Spinal cord (tissue), 10 donors: ENCODE data around the gene MGMT. TPM values are rescaled to one million over a fixed set of nuclear protein-coding genes. Genes with fewer than 3 reads are reported as not detected.

Experiments used
- DNase-seq, 6 donors: peaks; one replicate each; pipeline versions ENCODE4 v3.0.0 to v3.0.0-alpha.2; 2013 to 2015; ENCODE audit warnings: low spot score in 6 of 6, low read depth in 4 of 6
- H3K27ac ChIP-seq: one replicate; pipeline ENCODE4 v1.5.1; 2013; ENCODE audit warnings: low read depth, low read length, control low read depth
- H3K27me3 ChIP-seq: one replicate; pipeline ENCODE4 v1.6.1; 2013; ENCODE audit warnings: low read length; ENCODE audit not compliant: control insufficient read depth, insufficient read depth
- H3K36me3 ChIP-seq: one replicate; pipeline ENCODE4 v1.6.1; 2013; ENCODE audit warnings: low read length; ENCODE audit not compliant: control insufficient read depth, insufficient read depth
- H3K4me1 ChIP-seq: one replicate; pipeline ENCODE4 v1.6.1; 2013; ENCODE audit warnings: low read length; ENCODE audit not compliant: control insufficient read depth, insufficient read depth
- H3K4me3 ChIP-seq: one replicate; pipeline ENCODE4 v1.5.1; 2013; ENCODE audit warnings: low read depth, low read length, control low read depth
- H3K9me3 ChIP-seq: one replicate; pipeline ENCODE4 v1.6.1; 2013; ENCODE audit warnings: low read length; ENCODE audit not compliant: control insufficient read depth, insufficient read depth
- WGBS: methylation state at CpG from one replicate; pipeline ENCODE4 v1.1.5; 2013; ENCODE audit warnings: missing lambda C conversion rate; ENCODE audit not compliant: insufficient coverage; 5-methylcytosine and 5-hydroxymethylcytosine counted together
- polyA plus RNA-seq, 2 donors: library from polyadenylated mRNA; unstranded; fragments of 120-200 nt; gene quantifications; one replicate each; pipeline ENCODE4 v1.2.1, GENCODE V29; 2013; ENCODE audit not compliant: insufficient read length in 2 of 2
- total RNA-seq, 2 donors: library from RNA; depleted of rRNA in 1 of 2; stranded (reverse); fragments of 120-200 nt in 1 of 2; fragments of >200 nt in 1 of 2; gene quantifications; one replicate each; pipeline versions ENCODE4 v1.2.3 to v1.2.4, GENCODE V29; 2013 to 2014
- donor health status: healthy.

MGMT gene
- total and polyA plus RNA-seq, 4 donors: 10.4 to 31.9 (median 13.7) TPM

DNA sequence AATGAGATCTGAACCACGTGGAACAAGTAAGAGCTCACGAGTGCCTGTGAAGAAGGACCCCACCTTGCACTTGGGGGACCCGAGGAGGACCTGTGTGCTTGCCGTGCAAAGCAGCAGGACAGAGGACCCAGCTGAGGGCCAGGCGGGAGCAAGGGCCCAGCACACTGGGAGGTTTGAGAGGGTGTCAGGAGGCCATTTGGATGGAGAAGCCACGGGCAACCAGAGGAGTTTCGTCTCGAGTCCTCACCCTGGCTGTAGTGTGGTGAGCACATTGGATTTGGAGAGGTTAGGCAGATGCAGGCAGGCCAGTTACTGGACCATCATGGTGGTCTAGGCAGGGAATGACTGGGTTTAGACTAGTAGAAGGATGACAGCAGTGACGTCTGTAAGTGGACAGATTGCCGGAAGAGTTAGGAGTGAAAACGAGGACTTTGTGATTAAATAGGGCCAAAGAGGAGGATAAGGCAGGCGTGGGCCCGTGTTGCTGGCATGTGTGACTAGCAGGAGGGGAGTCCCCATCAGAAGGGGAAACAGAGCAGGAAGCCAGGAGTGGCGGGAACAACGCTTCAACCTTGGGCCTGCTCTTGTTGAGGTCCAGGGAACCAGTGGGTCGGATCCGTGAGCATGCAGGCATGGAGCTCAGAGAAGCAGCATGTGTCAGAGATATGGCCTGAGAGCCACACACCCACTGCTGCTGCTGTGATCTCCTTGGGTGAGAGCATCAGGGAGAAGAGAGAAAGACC is 208.2 kb downstream of the MGMT start:
- Histone ChIP-seq H3K9me3 (peaks cover 4% of the 10 kb centered on the region), H3K4me3 (no peak overlapping the region), H3K4me1 (peaks cover 9% of the 10 kb centered on the region), H3K27ac (no peak overlapping the region), H3K36me3 (no peaks in the 10 kb centered on the region), H3K27me3 (no peaks in the 10 kb centered on the region)
- no peak for DNase-seq
- WGBS: 94% methylated on average over 17 of the region's 17 CpGs

DNA sequence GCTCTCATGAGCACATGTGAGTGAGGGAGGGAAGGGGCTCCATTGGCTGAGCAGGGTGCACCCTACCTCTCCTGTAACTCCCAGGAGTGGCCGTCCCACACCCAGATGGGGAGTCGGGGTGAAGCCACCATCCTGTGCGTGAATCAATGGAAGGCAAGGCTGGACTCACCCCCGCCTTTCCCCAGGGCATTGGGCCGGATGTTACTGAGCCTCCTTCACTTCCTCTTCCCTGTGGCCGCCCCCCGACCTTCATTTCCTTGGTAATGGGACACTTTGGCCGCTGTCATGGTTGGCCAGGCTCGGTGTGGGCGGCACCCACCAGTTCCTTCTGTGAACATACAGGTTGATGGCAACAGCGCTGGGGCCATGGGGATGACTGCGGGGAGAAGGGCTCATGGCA is 209.0 kb downstream of the MGMT start:
- Histone ChIP-seq H3K9me3 (peaks cover 2% of the 10 kb centered on the region), H3K4me3 (no peak overlapping the region), H3K36me3 (peaks cover 5% of the 10 kb centered on the region), H3K27me3 (no peaks in the 10 kb centered on the region), H3K4me1 (peaks cover 9% of the 10 kb centered on the region), H3K27ac (no peak overlapping the region)
- 95% methylated on average over 12 of the region's 12 CpGs for WGBS
- DNase-seq: no peak

DNA sequence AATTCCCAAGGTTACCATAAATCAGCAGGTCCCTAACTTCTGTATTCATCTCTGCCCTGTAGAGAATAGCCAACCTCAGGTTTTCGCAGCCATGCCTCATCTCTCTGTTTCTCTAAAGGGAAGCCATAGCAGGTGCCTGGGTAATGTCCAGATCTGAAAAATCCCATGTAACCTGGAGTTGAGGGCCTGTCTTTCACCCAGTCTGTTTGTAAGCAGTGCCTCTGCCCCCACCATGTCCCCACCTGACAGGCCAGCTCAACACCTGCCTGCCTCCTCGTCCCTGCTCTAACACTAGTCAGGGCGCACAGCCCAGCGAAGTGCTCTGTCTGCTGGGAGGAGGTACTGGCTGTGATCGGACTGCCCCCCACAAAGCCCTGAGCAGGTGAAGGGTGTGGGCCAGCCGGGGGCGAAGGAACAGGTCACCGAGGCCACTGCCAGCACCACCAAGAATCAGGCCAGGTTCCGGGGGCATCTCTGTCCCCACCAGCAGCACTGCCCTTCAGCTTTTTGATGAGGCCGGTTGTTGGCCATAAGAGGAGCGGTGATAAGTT is 210.4 kb downstream of the MGMT start:
- H3K4me1 ChIP-seq: peaks cover 9% of the 10 kb centered on the region
- no peak overlapping the region for H3K4me3 ChIP-seq
- 96% methylated on average over 7 of the region's 11 CpGs for WGBS
- no peaks in the 10 kb centered on the region for H3K27me3 ChIP-seq
- DNase-seq: no peak
- no peak overlapping the region for H3K27ac ChIP-seq
- no peaks in the 10 kb centered on the region for H3K9me3 ChIP-seq
- H3K36me3 ChIP-seq: peaks cover 5% of the 10 kb centered on the region

DNA sequence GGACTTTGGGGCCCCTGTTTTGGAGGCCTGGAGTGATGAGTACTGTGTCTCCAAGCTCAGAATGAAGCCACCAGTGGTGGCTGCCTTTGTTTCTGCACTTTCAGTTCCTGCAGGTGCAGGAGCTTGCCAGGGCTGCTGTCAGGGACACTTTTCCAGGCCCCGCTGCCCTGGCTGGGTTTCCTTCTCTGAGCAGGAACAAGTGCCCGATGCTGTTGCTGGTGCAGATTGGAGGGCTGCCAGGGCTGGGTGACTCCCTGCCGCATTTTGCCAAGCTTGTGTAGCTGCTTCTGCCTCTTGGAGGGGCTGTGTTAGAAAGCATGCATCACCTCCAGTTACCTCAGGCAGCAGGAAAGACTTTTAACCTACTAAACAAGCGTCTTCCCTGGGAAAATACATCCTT is 211.1 kb downstream of the MGMT start:
- H3K9me3 ChIP-seq: no peaks in the 10 kb centered on the region
- H3K36me3 ChIP-seq: peaks cover 5% of the 10 kb centered on the region
- WGBS: 29% methylated on average over 3 of the region's 4 CpGs
- H3K27ac ChIP-seq: no peak overlapping the region
- no peak overlapping the region for H3K4me3 ChIP-seq
- peak in 2 of 6 donors; percentile 32 to 52 for DNase-seq
- no peaks in the 10 kb centered on the region for H3K27me3 ChIP-seq
- peaks cover 9% of the 10 kb centered on the region for H3K4me1 ChIP-seq

DNA sequence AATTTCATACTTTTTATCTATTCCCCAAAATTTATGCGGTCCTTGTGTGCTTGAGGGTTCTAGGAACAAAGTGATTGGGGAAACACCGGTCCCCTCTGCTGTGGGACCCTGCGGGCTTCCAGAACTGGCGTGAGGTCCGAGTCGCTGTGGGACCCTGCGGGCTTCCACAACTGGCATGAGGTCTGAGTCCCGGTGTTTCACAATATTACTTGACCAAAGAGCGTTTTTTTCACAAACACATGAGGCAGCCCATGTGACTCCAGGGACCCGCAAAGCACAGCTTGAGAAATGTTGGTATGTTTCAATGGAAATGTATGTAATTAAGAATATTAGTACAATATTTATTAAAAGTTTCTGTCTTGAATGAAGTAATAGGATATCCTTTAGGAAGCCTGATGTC is 212.2 kb downstream of the MGMT start:
- Histone ChIP-seq H3K36me3 (peaks cover 5% of the 10 kb centered on the region), H3K4me1 (peaks cover 9% of the 10 kb centered on the region), H3K9me3 (no peaks in the 10 kb centered on the region), H3K27ac (no peak overlapping the region), H3K27me3 (no peaks in the 10 kb centered on the region), H3K4me3 (no peak overlapping the region)
- DNase-seq: no peak
- WGBS: 100% methylated on average over 6 of the region's 10 CpGs

DNA sequence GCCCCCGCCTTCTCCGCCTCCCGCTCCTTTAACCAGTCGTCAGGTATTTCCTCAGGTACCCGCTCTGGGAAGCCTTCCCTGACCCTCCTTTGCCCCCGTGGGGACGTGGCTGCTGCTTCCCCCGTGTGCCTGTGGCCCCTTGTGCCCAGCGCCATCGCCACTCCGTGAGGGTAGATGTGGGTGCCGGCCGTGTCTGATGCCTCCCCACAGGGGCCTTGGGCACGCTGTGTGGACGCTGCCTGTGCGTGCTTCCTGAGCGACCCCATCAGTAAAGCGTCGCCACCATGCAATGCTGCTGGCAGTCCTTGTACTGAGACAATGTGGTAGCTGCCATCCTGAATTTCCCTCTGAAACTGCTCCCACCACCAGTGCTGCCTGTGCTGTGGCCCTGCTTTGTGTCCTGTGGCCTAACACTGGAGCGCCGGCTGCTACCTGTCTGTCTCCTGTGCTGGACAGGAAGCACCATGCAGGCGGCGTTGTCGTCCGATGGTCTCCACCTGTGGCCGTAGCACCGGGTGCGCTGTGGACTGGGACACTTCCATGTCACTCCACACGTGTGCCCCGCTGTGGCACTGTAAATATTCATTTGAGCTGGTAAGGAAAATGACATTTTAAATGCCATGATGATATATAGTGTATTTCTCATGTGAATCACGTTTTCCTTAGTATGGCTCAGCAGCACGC is 213.8 kb downstream of the MGMT start:
- no peaks in the 10 kb centered on the region for H3K27me3 ChIP-seq
- H3K4me1 ChIP-seq: peaks cover 9% of the 10 kb centered on the region
- no peaks in the 10 kb centered on the region for H3K9me3 ChIP-seq
- DNase-seq: no peak
- WGBS: 97% methylated on average over 28 of the region's 32 CpGs
- no peak overlapping the region for H3K4me3 ChIP-seq
- H3K27ac ChIP-seq: no peak overlapping the region
- H3K36me3 ChIP-seq: peaks cover 5% of the 10 kb centered on the region

DNA sequence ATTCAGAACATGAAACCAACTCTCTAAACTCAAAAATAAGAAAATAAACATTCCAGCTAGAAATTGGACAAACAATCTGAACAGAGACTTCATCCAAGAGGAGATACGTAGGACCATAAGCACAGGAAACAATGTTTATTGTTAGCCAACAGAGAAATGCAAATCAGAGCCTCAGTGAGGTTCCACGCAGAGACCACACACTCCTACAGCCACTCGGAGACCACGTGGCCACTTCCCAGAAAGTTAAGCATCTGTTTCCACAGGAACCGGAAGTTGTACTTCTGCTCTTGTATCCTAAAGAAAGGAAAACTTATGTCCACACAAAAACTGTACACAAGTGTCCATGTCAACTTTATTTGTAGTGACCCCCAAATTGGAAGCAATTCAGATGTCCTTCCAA is 214.8 kb downstream of the MGMT start:
- Histone ChIP-seq H3K27me3 (no peaks in the 10 kb centered on the region), H3K27ac (no peak overlapping the region), H3K36me3 (peaks cover 5% of the 10 kb centered on the region), H3K9me3 (no peaks in the 10 kb centered on the region), H3K4me3 (no peak overlapping the region), H3K4me1 (peaks cover 9% of the 10 kb centered on the region)
- DNase-seq: no peak
- WGBS: 86% methylated on average over 5 of the region's 5 CpGs

DNA sequence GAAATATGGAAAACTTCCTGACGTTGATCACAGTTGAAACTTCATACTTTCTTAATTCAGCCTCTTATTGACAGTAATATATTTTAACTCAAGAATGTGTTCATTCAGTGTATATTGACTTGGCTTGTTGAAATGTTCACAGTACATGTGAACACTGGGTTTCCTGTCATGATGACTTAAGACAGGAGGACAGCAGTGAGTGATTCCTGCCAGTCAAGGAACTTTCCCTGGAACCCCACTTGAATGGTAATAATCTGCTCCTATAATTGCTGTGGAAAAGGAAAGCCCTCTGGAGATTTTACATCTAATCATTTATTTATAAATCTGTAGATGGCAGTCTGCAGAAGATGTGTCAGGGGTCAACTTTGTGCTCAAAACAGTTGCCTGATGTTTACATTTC is 216.5 kb downstream of the MGMT start:
- no peak overlapping the region for H3K4me3 ChIP-seq
- no peak for DNase-seq

DNA sequence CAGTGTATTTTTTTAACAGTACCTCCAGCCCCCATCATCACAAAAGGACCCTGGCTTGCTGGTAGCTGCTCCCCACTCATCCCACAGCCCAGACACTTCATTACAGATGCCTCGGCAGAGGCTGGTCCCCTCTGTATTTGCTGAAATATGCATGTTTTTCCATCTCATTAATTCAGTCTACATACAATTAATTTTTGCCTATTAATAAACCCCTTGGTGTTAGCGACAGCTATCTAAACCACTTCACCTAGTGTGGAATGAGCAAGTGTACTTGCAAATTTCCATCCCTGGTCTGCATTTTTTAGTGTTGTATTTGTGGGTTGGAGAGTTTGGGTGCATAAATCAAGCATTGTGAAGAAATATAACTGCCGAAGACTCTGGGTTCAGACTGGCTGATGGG is 216.9 kb downstream of the MGMT start:
- H3K27me3 ChIP-seq: no peaks in the 10 kb centered on the region
- H3K4me3 ChIP-seq: no peak overlapping the region
- H3K27ac ChIP-seq: no peak overlapping the region
- no peaks in the 10 kb centered on the region for H3K4me1 ChIP-seq
- no peaks in the 10 kb centered on the region for H3K9me3 ChIP-seq
- peaks cover 5% of the 10 kb centered on the region for H3K36me3 ChIP-seq
- 73% methylated on average over 1 of the region's 3 CpGs for WGBS
- DNase-seq: peak in 1 of 6 donors; percentile 12

More for the DNA sequence above, 216.5 kb downstream of the MGMT start:
- H3K9me3 ChIP-seq: no peaks in the 10 kb centered on the region
- H3K27me3 ChIP-seq: no peaks in the 10 kb centered on the region
- H3K27ac ChIP-seq: no peak overlapping the region
- peaks cover 5% of the 10 kb centered on the region for H3K36me3 ChIP-seq
- H3K4me1 ChIP-seq: no peaks in the 10 kb centered on the region
- no CpG with 5 or more reads among the region's 1 CpG for WGBS

DNA sequence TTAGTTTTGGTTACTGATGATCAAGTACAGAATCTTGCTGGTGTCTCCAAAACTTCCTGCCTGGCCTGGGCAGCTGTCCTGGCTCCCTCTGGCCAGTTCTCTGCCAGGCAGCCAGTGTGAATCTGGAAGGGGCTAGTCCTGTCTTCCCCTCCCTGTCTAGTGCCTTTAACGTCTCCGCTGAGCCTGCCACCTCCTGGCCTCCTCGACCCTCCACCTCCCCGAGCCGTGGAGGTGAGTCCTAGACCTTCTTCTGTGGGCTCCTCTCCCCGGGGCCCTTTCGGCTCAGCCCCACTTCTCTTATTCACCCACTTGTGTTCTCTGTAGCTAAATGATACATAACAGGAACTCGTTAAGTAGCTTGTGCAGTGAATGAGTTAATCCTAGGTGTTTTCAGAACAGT is 218.2 kb downstream of the MGMT start:
- no peak for DNase-seq
- Histone ChIP-seq H3K27me3 (no peaks in the 10 kb centered on the region), H3K9me3 (no peaks in the 10 kb centered on the region), H3K27ac (no peak overlapping the region), H3K4me3 (no peak overlapping the region), H3K4me1 (no peaks in the 10 kb centered on the region), H3K36me3 (peaks cover 5% of the 10 kb centered on the region)
- WGBS: 90% methylated on average over 5 of the region's 8 CpGs
